NCI-H2196 (cell line): ENCODE data around the gene FGD5.
A peak's percentile ranks its signal among the peaks of the same experiment; 100 is the strongest.

ENCODE experiments used
- DNase-seq: peaks from one replicate; lab custom pipeline; 2025; ENCODE audit not compliant: unreplicated experiment; lab: John Stamatoyannopoulos, UW

The FGD5 gene, protein sequence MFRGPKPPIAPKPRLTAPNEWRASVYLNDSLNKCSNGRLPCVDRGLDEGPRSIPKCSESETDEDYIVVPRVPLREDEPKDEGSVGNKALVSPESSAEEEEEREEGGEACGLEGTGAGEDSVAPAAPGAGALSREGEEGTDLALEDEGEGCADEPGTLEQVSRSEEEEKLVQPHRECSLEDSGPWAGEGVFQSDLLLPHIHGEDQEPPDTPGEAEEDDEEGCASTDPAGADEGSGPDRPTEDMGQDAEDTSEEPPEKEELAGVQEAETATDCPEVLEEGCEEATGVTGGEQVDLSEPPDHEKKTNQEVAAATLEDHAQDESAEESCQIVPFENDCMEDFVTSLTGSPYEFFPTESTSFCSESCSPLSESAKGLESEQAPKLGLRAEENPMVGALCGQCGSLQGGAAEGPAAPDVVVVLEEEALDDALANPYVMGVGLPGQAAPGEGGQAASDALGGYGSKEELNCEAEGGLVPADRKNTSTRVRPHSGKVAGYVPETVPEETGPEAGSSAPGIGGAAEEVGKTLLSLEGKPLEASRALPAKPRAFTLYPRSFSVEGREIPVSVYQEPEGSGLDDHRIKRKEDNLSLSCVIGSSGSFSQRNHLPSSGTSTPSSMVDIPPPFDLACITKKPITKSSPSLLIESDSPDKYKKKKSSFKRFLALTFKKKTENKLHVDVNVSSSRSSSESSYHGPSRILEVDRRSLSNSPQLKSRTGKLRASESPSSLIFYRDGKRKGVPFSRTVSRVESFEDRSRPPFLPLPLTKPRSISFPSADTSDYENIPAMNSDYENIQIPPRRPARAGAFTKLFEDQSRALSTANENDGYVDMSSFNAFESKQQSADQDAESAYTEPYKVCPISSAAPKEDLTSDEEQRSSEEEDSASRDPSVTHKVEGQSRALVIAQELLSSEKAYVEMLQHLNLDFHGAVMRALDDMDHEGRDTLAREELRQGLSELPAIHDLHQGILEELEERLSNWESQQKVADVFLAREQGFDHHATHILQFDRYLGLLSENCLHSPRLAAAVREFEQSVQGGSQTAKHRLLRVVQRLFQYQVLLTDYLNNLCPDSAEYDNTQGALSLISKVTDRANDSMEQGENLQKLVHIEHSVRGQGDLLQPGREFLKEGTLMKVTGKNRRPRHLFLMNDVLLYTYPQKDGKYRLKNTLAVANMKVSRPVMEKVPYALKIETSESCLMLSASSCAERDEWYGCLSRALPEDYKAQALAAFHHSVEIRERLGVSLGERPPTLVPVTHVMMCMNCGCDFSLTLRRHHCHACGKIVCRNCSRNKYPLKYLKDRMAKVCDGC (N-terminal part only)

DNA sequence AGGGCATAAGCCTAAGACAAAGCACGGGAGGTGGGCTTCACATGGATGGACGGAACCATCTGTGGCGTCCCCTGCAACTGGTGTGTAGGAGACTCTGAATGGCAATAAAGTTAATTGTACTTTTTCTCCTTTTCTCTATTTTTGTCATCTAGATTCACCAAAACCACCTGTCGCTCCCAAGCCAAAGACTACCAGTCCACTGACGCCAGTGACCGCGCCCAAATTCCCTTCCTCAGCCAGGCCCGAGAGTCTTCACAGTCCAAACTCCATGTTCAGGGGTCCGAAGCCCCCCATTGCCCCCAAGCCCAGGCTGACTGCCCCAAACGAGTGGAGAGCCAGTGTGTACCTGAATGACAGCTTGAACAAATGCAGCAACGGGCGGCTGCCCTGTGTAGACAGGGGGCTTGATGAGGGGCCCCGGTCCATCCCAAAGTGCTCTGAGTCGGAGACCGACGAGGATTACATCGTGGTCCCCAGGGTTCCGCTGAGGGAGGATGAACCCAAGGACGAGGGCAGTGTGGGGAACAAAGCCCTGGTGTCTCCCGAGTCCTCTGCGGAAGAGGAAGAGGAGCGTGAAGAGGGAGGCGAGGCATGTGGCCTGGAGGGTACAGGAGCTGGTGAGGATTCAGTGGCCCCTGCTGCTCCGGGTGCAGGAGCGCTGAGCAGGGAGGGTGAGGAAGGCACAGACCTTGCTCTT lies at the start of gene FGD5:
Gene FGD5 (plus strand): TSS at position 159 of the 697 bp plus-strand sequence. CDS start 110 bp downstream, at position 269.
- no peak for DNase-seq

DNA sequence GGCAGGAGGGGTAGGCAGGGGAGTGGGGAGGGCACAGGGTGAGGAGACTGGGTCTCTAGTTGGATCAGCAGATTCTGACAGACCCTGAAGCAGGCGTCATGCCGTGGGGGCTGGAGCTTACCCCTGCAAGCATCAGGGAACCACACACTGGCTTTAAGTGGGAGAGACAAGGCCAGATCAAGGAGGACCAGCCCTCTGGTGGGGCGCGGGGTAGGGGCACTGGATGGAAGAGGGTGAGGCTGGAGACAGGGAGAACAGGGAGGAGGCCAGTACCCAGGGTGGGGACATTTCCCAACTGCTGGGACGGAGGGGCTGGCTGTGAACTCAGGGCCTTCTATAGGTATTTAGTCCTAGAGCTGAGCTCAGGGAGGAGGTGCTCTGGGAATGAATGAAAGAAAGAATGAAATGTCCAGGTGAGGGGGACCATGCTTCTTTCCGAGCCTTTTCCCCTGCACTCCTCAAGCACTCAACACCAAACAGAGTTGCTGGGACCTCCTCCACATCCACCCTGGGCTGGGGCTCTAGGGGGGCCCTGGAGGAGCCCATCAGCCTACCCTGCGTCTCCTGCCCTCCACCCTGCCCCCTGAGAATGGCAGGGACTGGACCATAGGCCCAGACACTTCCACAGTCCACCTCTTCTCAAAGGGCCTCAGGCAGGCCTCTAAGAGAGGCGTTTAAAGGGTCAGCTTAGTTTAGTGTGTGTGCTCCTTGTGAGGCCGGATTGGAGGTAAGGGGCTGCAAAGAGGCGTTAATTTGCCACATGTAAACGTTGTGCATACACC lies 49.0 kb upstream of the FGD5 start:
- no peak for DNase-seq

DNA sequence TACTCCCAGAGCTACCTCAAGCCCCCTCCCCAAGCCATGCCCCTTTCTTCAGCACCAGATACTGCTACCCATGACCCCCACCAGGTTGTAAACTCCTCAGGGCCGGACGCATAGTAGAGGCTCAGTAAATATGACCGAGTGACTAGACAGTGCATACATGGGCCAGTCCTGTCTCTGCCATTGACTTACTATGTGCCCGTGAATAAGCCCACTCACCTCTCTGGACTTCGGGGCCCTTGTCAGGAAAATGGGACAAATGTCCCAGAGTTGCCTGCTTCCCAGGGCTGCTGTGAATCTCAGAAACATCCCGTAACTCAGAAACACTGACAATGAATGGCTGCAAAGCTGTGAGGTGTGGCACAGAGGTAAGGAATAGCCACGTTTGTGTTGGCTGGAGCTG lies 48.2 kb upstream of the FGD5 start:
- no peak for DNase-seq

- no peak for DNase-seq
Observed at GRCh38 chr3:14771593-14772497, 46.9 kb upstream of the FGD5 start.

DNA sequence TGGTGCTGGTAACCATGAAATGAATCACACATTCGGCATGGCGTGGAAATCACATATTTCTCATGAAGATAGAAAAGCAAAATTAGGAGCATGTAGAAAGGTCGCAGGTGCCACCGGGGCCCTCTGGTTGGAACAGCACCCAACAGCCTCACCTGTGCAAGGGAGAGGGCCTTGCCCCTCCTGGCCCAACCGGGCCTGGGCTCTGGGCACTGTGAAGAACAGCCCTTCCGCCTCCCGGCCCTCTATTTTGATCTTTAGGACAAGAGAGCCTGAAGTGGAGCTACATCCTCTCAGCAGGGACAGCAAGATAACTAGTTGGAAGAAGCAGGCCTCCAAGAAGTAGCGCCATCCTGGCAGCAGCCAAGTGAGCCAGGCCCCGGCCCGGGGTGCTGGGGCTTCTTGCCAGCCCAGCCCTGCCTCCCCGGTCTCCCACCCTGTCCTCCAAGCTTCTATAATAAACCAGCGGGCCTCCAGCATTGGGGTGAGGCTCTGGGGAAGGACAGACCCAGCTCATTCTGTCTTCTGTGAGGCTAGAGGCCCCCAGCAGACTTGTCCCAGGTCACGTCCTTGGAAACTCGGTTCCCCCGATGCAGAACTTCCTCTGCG lies 46.1 kb upstream of the FGD5 start:
- DNase-seq, result no peak

DNA sequence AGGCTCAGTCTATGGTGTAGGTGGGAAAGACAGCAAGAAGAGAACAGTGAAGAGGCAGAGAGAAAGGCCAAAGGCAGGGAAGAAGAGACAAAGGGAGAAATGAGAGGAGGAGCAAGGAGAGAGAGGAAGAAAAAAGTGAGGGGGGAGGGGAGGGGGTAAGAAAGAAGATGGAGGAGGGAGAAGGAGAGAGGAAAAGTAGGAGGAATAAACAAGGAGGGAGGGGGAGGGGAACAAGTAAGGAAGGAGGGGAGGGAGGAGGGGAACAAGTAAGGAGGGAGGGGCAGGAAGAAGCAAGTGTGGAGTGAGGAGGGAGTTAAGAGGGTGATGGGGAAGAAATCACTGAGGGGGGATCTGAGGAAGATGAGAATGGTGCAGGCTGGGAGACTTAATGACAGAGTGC lies 45.5 kb upstream of the FGD5 start:
- DNase-seq, result no peak

DNA sequence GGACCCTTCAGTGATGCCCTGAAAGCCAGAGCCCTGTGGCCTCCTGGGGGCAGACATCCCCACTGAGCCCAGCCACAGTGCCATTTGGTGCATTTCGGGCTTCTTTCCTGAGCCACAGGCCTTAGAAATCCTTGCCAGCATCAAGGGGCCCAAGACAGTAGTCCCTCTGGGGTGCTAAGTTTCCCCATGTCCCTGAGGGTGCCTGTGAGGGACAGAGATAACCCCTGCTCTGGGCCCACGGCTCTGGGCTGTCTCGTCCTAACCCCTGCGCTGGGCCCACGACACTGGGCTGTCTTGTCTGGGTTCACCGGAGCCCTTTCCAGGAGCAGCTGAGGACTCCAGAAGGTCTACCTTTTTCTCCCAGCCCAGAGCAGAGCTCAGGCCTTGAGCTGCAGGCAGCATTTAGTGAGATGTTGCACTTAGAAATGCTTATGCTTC lies 45.1 kb upstream of the FGD5 start:
- DNase-seq, result no peak

GRCh38 chr3:14774431-14774830 lies 44.3 kb upstream of the FGD5 start:
- DNase-seq, result no peak

DNA sequence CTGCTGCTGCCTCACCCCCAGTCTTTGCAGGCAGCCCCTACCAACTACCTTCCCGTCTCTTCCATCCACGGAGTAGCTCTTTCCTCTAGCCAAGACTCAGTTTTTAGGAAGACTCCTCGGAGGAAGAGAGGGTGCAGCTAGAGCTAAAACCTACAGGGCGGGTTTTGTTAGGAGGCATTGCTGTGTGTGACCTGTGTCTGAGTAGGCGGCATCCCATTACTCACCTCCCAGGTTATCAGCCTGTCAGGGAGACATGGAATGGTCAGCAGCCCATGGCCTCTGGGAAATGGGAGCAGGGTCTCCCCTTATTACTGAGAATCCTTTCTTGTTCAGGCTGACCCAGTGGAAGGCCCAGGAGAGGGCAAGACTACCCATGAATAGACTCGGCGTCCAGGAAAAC lies 43.8 kb upstream of the FGD5 start:
- no peak for DNase-seq

GRCh38 chr3:14775563-14775962 lies 43.2 kb upstream of the FGD5 start:
- DNase-seq, result no peak

- DNase-seq, result no peak
Observed at GRCh38 chr3:14779069-14779685, 39.6 kb upstream of the FGD5 start.

DNA sequence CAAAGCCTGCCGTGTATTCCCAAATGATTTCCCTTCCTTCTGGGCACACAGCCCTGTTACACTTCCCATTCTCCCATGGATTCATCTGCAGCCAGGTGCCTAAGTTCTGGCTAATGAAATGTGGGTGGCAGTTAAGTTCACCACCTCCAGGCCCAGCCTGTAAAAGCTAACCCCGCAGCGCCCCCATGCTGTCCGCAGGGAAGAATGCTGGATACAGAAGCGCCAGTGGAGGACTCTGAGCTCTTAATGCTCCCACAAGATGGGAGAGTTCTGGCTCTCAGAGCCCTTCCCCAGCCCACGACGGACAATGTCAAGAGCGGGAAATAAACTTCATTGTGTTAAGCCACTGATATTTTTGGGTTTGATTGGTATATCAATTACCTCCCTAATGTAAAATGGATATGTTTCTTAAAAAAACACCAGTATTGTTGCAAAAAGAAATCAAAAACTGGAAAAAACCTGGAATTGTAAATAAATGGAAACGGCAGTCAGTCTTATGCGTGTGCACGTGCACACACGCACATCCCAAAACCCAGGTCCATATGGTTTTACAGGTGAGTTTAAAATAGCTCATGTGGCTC lies 37.7 kb upstream of the FGD5 start:
- DNase-seq, result peak; percentile 25

DNA sequence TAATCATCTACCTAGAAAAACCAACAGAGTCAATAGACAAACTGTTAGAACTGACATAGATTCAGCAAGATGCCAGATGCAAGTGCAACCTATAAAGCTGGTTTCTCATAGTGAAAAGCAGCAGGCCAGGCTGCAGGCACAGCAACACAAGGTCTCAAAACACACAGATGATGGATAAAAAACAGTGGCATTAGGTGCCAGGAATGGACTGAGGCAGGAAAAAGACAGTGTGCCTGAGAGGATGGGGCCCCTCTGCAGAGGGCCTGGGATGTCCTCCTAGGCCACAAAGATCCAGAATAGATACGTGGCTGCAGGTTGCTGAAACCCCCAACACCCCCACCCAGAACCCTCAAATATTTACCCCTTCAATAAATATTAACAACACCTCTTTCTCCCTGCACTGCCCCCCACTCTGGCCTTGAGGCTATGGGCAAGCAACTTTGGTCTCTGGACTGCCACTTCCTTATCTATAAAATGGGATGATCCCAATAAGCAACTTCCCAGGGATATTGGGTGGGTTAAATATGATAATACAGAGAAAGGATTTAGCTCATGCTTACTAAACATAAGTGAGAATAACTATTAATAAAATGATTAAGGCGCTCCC lies 35.2 kb upstream of the FGD5 start:
- DNase-seq, result no peak

DNA sequence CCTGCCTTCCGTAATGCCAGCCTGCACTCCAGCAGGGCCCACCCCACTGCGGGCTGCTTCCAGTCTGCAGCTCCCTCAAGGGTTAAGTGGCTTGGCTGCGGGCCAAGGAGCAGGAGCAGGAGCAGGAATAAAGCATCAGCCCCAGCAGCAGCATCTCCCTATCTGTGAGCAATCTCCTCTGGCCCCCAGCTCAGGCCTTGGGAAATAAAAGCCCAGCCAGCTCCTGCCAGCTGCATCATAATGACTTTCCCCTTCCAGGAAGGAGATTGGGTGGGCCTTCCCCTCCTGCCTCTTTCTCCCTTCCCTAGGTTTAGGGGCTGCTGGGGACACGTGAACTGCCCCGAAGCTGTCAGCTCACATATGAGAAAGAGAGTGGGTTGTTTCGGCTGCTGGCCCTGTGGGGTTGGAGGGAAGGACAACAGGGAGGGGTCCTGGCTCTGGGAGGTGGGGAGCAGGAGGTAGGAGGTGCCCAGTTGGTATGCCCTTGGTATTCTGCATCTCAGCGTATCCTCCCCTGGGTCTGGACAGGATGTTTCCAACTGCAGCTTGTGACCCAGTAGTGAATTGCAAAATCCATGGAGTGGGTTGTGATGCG lies 34.6 kb upstream of the FGD5 start:
- DNase-seq, result no peak

DNA sequence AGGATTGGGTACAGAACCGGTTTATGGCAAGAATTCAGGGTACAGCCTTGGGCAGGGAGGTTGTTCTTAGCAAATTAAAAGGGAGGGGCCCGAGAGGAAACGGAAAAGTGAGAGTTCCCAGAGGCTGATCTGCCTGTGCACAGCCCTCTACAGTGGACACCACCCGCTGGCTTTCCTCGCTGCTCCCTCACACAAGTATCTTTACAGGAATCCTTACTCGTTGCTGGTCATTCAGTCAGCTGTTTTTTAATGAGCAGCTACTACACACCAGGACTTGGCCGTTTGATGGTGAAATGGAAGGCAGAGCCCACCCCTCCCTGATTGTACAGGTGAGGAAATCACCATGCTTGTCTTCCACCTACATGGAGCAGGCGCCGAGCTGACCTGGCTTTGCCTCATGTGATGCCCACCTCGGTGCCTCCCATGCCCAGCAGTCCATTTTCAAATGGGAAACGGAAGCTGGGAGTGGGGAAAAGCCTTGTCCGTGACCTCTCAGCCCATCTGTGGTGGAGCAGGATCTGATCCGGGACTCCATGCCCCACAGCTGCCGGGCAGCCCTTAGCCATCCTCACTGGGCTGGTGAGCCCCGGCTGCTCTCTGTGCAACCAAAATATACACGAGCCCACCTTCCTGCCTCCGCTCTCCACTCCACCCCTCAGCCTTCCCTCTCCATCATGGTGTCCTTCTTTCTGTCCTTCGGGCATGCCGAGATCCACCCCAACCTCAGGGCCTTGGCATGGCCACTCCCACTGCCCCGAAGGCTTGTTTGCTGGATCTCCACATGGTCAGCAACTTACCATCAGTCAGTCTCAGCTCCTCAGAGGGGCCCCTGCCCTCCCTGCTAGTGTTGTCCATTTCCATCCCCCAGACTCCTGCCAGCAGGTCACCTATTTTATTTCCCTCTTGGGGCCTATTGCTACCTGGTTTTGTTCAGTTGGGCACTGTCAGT lies 33.3 kb upstream of the FGD5 start:
- DNase-seq, result no peak

DNA sequence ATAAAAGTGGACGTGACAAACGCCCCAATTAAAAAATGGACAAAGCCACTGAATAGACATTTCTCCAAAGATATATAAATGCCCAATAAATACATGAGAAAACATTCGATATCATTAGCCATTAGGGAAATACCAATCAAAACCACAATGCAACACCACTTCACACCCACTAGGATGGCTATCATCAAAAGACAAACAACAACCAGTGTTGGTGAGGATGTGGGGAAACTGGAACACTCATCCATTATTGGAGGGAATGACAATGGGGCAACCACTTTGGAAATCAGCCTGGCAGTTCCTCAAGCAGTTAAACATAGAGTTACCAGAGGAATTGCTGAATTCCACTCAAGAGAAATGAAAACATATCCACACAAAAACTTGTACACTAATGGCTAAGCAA lies 32.4 kb upstream of the FGD5 start:
- no peak for DNase-seq
